GM23338 (cell line): ENCODE data around the gene OTUD5. TPM values are rescaled to one million over a fixed set of nuclear protein-coding genes. Genes with fewer than 3 reads are reported as not detected.
A peak's percentile ranks its signal among the peaks of the same experiment; 100 is the strongest.

ENCODE experiments used
- ATAC-seq: fragments of 200-7000 bp; cut with Tn5 transposase; 3 replicates; pipeline ENCODE4 v1.9.1; 2020
- DNase-seq: peaks from one replicate; pipeline ENCODE4 v3.0.0-alpha.2; 2015; ENCODE audit warnings: low spot score
- H2AFZ ChIP-seq: fragments of 200-600 bp; sonication (generic); 2 replicates; pipeline ENCODE4 v1.8.0; 2016; ENCODE audit warnings: antibody characterized with exemption, mild to moderate bottlenecking, moderate library complexity
- H3F3A ChIP-seq: fragments of 200-600 bp; sonication (generic); replicated peaks from 2 replicates; pipeline ENCODE4 v1.8.0; 2017; ENCODE audit warnings: antibody characterized with exemption, mixed run types, low read depth
- H3K27ac ChIP-seq: fragments of 200-600 bp; sonication (generic); 2 replicates; pipeline ENCODE4 v1.6.1; 2016; ENCODE audit warnings: low read depth
- H3K27me3 ChIP-seq: fragments of 200-600 bp; sonication (generic); 2 replicates; pipeline ENCODE4 v1.8.0; 2016; ENCODE audit warnings: mild to moderate bottlenecking, mixed run types, moderate library complexity; ENCODE audit not compliant: insufficient read depth
- H3K36me3 ChIP-seq: fragments of 200-600 bp; sonication (generic); 2 replicates; pipeline ENCODE4 v1.8.0; 2016; ENCODE audit warnings: mild to moderate bottlenecking; ENCODE audit not compliant: insufficient read depth
- H3K4me1 ChIP-seq: fragments of 200-600 bp; sonication (generic); 2 replicates; pipeline ENCODE4 v1.8.0; 2016; ENCODE audit warnings: mild to moderate bottlenecking, moderate library complexity; ENCODE audit not compliant: insufficient read depth
- H3K4me2 ChIP-seq: fragments of 200-600 bp; sonication (generic); 2 replicates; pipeline ENCODE4 v1.7.1; 2017; ENCODE audit warnings: mixed run types
- H3K4me3 ChIP-seq: fragments of 200-600 bp; sonication (generic); 2 replicates; pipeline ENCODE4 v1.6.1; 2016; ENCODE audit warnings: mixed run types
- H3K79me2 ChIP-seq: fragments of 200-600 bp; sonication (generic); replicated peaks from 2 replicates; pipeline ENCODE4 v1.8.0; 2017; ENCODE audit warnings: mild to moderate bottlenecking; ENCODE audit not compliant: insufficient read depth
- H3K9me2 ChIP-seq: fragments of 200-600 bp; sonication (generic); 2 replicates; pipeline ENCODE4 v1.8.0; 2017; ENCODE audit not compliant: insufficient read depth
- H4K20me1 ChIP-seq: fragments of 200-600 bp; sonication (generic); replicated peaks from 2 replicates; pipeline ENCODE4 v1.8.0; 2017; ENCODE audit warnings: mild to moderate bottlenecking; ENCODE audit not compliant: insufficient read depth
- H3K27ac Mint-ChIP-seq: 2 replicates; pipeline ENCODE4 v1.8.0; 2020; ENCODE audit warnings: inconsistent platforms, mild to moderate bottlenecking, moderate library complexity, mixed read lengths
- H3K27me3 Mint-ChIP-seq: 3 replicates; pipeline ENCODE4 v1.8.0; 2022; ENCODE audit warnings: low read depth, mild to moderate bottlenecking, moderate library complexity, mixed read lengths, inconsistent platforms; ENCODE audit not compliant: insufficient read depth, poor library complexity
- H3K36me3 Mint-ChIP-seq: 3 replicates; pipeline ENCODE4 v1.8.0; 2021; ENCODE audit warnings: low read depth, mild to moderate bottlenecking, inconsistent platforms, moderate library complexity, mixed read lengths
- H3K4me1 Mint-ChIP-seq: 3 replicates; pipeline ENCODE4 v1.8.0; 2020; ENCODE audit warnings: mild to moderate bottlenecking, inconsistent platforms, mixed read lengths
- H3K4me3 Mint-ChIP-seq: 3 replicates; pipeline ENCODE4 v1.8.0; 2021; ENCODE audit warnings: moderate library complexity, mild to moderate bottlenecking, inconsistent platforms, mixed read lengths
- H3K9me3 Mint-ChIP-seq: 3 replicates; pipeline ENCODE4 v1.8.0; 2020; ENCODE audit warnings: moderate library complexity, mild to moderate bottlenecking, inconsistent platforms, mixed read lengths
- CREB1 ChIP-seq: fragments of 250-450 bp; sonication (Bioruptor Pico); IDR thresholded peaks from 2 replicates; pipeline ENCODE4 v1.5.0; 2020; ENCODE audit warnings: low read depth, mild to moderate bottlenecking, moderate library complexity
- ETS1 ChIP-seq: IDR thresholded peaks from 2 replicates; pipeline ENCODE4 v1.6.1; 2016; ENCODE audit warnings: antibody characterized with exemption
- EZH2 ChIP-seq: fragments of 200-600 bp; sonication (generic); IDR thresholded peaks from one replicate; pipeline ENCODE4 v1.8.0; 2017; ENCODE audit warnings: antibody characterized with exemption, mild to moderate bottlenecking, low read depth; ENCODE audit not compliant: unreplicated experiment
- POLR2AphosphoS5 ChIP-seq: IDR thresholded peaks from 2 replicates; pipeline ENCODE4 v1.6.1; 2016; ENCODE audit warnings: antibody characterized with exemption, low read depth
- STAT1 ChIP-seq: IDR thresholded peaks from one replicate; pipeline ENCODE4 v1.6.1; 2016; ENCODE audit warnings: antibody characterized with exemption; ENCODE audit not compliant: unreplicated experiment
- ZNF462 ChIP-seq: fragments of 250-450 bp; sonication (Bioruptor Pico); IDR thresholded peaks from 2 replicates; pipeline ENCODE4 v1.5.0; 2020; ENCODE audit warnings: mild to moderate bottlenecking, moderate library complexity
- polyA plus RNA-seq: library from polyadenylated mRNA; unstranded; fragments of >200 nt; fragmentation: Nextera tagmentation; extraction: Ambion mirVana; gene quantifications from 2 replicates; pipeline ENCODE4 v1.2.1, GENCODE V29; 2016
- total RNA-seq: library from RNA; depleted of rRNA; stranded (reverse); fragments of >200 nt; shearing (Covaris generic); gene quantifications from 2 replicates; pipeline ENCODE4 v1.2.3, GENCODE V29; 2014

The OTUD5 gene
- total and polyA plus RNA-seq, 2 experiments from 2014 or later: 23.5 to 56.5 TPM

- H3K9me3 Mint-ChIP-seq: peaks cover 4% of the 10 kb centered on the region; the same call in 2 of the 3 replicates
- H2AFZ ChIP-seq: no peak within 1 kb of the TSS
Observed at GRCh38 chrX:48911412-48912182, 45.8 kb downstream of the OTUD5 start, which contains the start of gene SLC35A2. Gene SLC35A2, minus strand, starts transcription at chrX:48911646. Its CDS starts 10 bp downstream, at chrX:48911636.

More at GRCh38 chrX:48911412-48912182, 45.8 kb downstream of the OTUD5 start, which contains the start of gene SLC35A2:
- Histone ChIP-seq H3F3A (peaks cover 35% of the 10 kb centered on the region), H3K79me2 (peaks cover 32% of the 10 kb centered on the region), H3K36me3 (peaks cover 29% of the 10 kb centered on the region; the same call in 1 of the 2 replicates), H3K27me3 (no peaks in the 10 kb centered on the region), H3K4me1 (peaks cover 18% of the 10 kb centered on the region; the same call in 1 of the 2 replicates), H3K27ac (peak within 1 kb of the TSS; percentile 96), H3K4me3 (peak within 1 kb of the TSS; percentile 71), H3K4me2 (peak within 1 kb of the TSS; percentile 82), H4K20me1 (peaks cover 13% of the 10 kb centered on the region), H3K9me2 (no peaks in the 10 kb centered on the region)
- H3K27me3 Mint-ChIP-seq: peaks cover 18% of the 10 kb centered on the region
- DNase-seq: peak; percentile 88
- H3K27ac Mint-ChIP-seq: peak within 1 kb of the TSS; percentile 94
- ATAC-seq: peak; percentile 61
- TF ChIP-seq POLR2AphosphoS5 (no peak; the same call in 1 of the 2 replicates), EZH2 (no peak), CREB1 (CRISPR knock-in tag) (peak; percentile 86), ETS1 (no peak), ZNF462 (CRISPR knock-in tag) (no peak), STAT1 (no peak)
- peaks cover 32% of the 10 kb centered on the region for H3K4me1 Mint-ChIP-seq
- H3K4me3 Mint-ChIP-seq: peak within 1 kb of the TSS; percentile 93
- peaks cover 47% of the 10 kb centered on the region for H3K36me3 Mint-ChIP-seq
